ENCODE data around the gene SNX25. TPM values are rescaled to one million over a fixed set of nuclear protein-coding genes. Genes with fewer than 3 reads are reported as not detected.

The SNX25 gene
- total and polyA plus RNA-seq, 2 of the 13 experiments (the other 11 are each of a cell fraction or from before 2014, with no cell fraction given): 23.4 to 23.5 TPM

DNA sequence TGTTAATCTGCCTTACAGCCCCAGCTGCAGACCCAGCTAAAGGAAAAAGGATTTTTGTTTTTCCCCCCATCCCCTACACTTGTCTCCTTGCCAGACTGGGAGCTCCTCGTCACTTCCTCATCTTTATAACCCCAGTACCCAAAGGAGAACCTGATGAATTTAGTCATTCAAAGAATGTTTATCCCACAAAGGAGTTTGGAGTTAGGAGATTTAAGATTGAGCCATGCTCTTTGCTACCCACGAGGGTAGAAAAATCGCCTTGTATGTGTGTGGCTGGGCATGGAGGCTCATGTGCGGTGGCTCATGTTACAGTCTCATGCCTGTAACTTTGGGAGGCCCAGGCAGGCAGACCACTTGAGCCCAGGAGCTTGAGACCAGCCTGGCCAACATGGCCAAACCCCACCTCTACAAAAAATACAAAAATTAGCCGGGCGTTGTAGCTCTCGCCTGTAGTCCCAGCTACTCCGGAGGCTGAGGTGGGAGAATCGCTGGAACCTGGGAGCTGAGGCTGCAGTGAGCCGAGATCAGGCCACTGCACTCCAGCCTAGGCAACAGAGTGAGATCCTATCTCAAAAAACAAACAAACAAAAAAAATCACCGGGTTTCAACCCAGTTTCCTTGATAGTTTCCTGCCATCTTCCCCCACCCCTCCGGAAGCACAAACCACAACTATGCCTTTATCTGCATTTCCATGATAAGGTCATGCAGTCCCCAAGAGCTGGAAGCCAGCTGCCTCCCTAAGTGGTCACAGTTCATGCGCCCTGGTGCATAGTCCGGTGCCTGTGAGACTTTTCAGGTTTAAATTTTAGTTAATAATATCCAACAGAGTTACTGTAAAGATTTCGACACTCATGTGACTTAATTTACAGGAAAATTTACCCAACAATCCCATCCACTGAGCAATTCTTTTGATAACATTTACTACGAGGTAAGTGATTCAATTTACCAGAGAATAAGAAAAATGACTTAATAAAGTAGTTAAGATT is 7.1 kb upstream of the SNX25 start (continued):
- TF ChIP-seq HNF4G (IDR thresholded peaks at IDR 0.05; ENCODE audit: borderline replicate concordance, low read depth, low read length) (peak; percentile 89; the same call in 1 of the 2 replicates), HNF4G (CRISPR knock-in tag; IDR thresholded peaks at IDR 0.05; ENCODE audit: borderline replicate concordance, low read depth) (peak; percentile 79; the same call in 1 of the 2 replicates), POLR2A (IDR thresholded peaks at IDR 0.05; ENCODE audit: insufficient read depth in 1 of 2, low read depth in 2 of 2, low read length in 2 of 2) (peak in 1 of 2 experiments; percentile 76; a peak in 2 of 4 replicates), TAF15 (IDR thresholded peaks at IDR 0.05; ENCODE audit: low read depth, low read length, poor library complexity, severe bottlenecking) (no peak), FOXK2 (IDR thresholded peaks at IDR 0.05) (0 out of 2 replicates have a peak, but pooled peaks have one; percentile 45), MAFF (IDR thresholded peaks at IDR 0.05; ENCODE audit: low read depth, low read length) (no peak), KDM1A (CRISPR knock-in tag; IDR thresholded peaks at IDR 0.05) (no peak; the same call in 1 of the 2 replicates), RNF2 (conservative IDR thresholded peaks at IDR 0.05; ENCODE audit: low read depth) (no peak), KAT8 (CRISPR knock-in tag; IDR thresholded peaks at IDR 0.05) (peak; percentile 58; the same call in 1 of the 2 replicates), NR2C2 (CRISPR knock-in tag; IDR thresholded peaks at IDR 0.05; ENCODE audit: borderline replicate concordance) (peak; percentile 59; the same call in 1 of the 2 replicates), NFE2L1 (CRISPR knock-in tag; IDR thresholded peaks at IDR 0.05; ENCODE audit: borderline replicate concordance) (no peak), RBM39 (IDR thresholded peaks at IDR 0.05; ENCODE audit: low read depth, low read length, poor library complexity, severe bottlenecking) (no peak), ERF (CRISPR knock-in tag; IDR thresholded peaks at IDR 0.05) (0 out of 2 replicates have a peak, but pooled peaks have one; percentile 36), NR1H2 (CRISPR knock-in tag; IDR thresholded peaks at IDR 0.05; ENCODE audit: borderline replicate concordance, low read depth) (no peak), CCAR2 (optimal IDR thresholded peaks at IDR 0.05; ENCODE audit: low read depth, low read length) (no peak)
- TF ChIP-seq, protein P1, sequence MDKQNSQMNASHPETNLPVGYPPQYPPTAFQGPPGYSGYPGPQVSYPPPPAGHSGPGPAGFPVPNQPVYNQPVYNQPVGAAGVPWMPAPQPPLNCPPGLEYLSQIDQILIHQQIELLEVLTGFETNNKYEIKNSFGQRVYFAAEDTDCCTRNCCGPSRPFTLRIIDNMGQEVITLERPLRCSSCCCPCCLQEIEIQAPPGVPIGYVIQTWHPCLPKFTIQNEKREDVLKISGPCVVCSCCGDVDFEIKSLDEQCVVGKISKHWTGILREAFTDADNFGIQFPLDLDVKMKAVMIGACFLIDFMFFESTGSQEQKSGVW (CRISPR knock-in tag; IDR thresholded peaks at IDR 0.05; ENCODE audit: borderline replicate concordance): no peak
- TF ChIP-seq, protein P2, sequence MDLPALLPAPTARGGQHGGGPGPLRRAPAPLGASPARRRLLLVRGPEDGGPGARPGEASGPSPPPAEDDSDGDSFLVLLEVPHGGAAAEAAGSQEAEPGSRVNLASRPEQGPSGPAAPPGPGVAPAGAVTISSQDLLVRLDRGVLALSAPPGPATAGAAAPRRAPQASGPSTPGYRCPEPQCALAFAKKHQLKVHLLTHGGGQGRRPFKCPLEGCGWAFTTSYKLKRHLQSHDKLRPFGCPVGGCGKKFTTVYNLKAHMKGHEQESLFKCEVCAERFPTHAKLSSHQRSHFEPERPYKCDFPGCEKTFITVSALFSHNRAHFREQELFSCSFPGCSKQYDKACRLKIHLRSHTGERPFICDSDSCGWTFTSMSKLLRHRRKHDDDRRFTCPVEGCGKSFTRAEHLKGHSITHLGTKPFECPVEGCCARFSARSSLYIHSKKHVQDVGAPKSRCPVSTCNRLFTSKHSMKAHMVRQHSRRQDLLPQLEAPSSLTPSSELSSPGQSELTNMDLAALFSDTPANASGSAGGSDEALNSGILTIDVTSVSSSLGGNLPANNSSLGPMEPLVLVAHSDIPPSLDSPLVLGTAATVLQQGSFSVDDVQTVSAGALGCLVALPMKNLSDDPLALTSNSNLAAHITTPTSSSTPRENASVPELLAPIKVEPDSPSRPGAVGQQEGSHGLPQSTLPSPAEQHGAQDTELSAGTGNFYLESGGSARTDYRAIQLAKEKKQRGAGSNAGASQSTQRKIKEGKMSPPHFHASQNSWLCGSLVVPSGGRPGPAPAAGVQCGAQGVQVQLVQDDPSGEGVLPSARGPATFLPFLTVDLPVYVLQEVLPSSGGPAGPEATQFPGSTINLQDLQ (CRISPR knock-in tag; IDR thresholded peaks at IDR 0.05): no peak
- TF ChIP-seq, protein P3, sequence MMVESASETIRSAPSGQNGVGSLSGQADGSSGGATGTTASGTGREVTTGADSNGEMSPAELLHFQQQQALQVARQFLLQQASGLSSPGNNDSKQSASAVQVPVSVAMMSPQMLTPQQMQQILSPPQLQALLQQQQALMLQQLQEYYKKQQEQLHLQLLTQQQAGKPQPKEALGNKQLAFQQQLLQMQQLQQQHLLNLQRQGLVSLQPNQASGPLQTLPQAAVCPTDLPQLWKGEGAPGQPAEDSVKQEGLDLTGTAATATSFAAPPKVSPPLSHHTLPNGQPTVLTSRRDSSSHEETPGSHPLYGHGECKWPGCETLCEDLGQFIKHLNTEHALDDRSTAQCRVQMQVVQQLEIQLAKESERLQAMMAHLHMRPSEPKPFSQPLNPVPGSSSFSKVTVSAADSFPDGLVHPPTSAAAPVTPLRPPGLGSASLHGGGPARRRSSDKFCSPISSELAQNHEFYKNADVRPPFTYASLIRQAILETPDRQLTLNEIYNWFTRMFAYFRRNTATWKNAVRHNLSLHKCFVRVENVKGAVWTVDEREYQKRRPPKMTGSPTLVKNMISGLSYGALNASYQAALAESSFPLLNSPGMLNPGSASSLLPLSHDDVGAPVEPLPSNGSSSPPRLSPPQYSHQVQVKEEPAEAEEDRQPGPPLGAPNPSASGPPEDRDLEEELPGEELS (CRISPR knock-in tag; IDR thresholded peaks at IDR 0.05): peak; percentile 97
- TF ChIP-seq, protein P4, sequence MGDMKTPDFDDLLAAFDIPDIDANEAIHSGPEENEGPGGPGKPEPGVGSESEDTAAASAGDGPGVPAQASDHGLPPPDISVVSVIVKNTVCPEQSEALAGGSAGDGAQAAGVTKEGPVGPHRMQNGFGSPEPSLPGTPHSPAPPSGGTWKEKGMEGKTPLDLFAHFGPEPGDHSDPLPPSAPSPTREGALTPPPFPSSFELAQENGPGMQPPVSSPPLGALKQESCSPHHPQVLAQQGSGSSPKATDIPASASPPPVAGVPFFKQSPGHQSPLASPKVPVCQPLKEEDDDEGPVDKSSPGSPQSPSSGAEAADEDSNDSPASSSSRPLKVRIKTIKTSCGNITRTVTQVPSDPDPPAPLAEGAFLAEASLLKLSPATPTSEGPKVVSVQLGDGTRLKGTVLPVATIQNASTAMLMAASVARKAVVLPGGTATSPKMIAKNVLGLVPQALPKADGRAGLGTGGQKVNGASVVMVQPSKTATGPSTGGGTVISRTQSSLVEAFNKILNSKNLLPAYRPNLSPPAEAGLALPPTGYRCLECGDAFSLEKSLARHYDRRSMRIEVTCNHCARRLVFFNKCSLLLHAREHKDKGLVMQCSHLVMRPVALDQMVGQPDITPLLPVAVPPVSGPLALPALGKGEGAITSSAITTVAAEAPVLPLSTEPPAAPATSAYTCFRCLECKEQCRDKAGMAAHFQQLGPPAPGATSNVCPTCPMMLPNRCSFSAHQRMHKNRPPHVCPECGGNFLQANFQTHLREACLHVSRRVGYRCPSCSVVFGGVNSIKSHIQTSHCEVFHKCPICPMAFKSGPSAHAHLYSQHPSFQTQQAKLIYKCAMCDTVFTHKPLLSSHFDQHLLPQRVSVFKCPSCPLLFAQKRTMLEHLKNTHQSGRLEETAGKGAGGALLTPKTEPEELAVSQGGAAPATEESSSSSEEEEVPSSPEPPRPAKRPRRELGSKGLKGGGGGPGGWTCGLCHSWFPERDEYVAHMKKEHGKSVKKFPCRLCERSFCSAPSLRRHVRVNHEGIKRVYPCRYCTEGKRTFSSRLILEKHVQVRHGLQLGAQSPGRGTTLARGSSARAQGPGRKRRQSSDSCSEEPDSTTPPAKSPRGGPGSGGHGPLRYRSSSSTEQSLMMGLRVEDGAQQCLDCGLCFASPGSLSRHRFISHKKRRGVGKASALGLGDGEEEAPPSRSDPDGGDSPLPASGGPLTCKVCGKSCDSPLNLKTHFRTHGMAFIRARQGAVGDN (CRISPR knock-in tag; IDR thresholded peaks at IDR 0.05): peak; percentile 76
